Choroid plexus epithelial cell (primary cell): Measurements from ENCODE around the gene CCBE1.

Experiments used
- DNase-seq: peaks from one replicate; pipeline ENCODE4 v3.0.0-alpha.2; 2010; ENCODE audit warnings: low read depth
- H3K4me3 ChIP-seq: 2 replicates; pipeline ENCODE4 v1.5.1; 2011; ENCODE audit warnings: low read depth, mild to moderate bottlenecking, control low read depth, low read length, moderate library complexity
- CTCF ChIP-seq: conservative IDR thresholded peaks from 2 replicates; pipeline ENCODE4 v1.5.1; 2011; ENCODE audit warnings: low read depth, mild to moderate bottlenecking, control low read depth, inconsistent platforms, low read length, moderate library complexity

The CCBE1 gene

GRCh38 chr18:59509481-59510442, 187.5 kb downstream of the CCBE1 start:
- H3K4me3 ChIP-seq = no peak overlapping the region
- no peak for TF ChIP-seq CTCF
- no peak for DNase-seq

- H3K4me3 ChIP-seq = no peak overlapping the region
- no peak for DNase-seq
- TF ChIP-seq CTCF = no peak
These were observed 191.9 kb downstream of the CCBE1 start for GRCh38 chr18:59505356-59505755.

GRCh38 chr18:59502274-59503175, 194.7 kb downstream of the CCBE1 start:
- peak; percentile 95 for DNase-seq
- no peak for TF ChIP-seq CTCF

GRCh38 chr18:59501920-59502273, 195.3 kb downstream of the CCBE1 start:
- H3K4me3 ChIP-seq = no peak overlapping the region
- no peak for TF ChIP-seq CTCF

More at GRCh38 chr18:59502274-59503175, 194.7 kb downstream of the CCBE1 start:
- no peak overlapping the region for H3K4me3 ChIP-seq

GRCh38 chr18:59500765-59501164, 196.5 kb downstream of the CCBE1 start:
- DNase-seq = no peak
- no peak for TF ChIP-seq CTCF
- H3K4me3 ChIP-seq = no peak overlapping the region

More at GRCh38 chr18:59501920-59502273, 195.3 kb downstream of the CCBE1 start:
- DNase-seq = peak; percentile 33

GRCh38 chr18:59498506-59499086, 198.6 kb downstream of the CCBE1 start:
- DNase-seq = no peak
- no peak for TF ChIP-seq CTCF

More at GRCh38 chr18:59498506-59499086, 198.6 kb downstream of the CCBE1 start:
- H3K4me3 ChIP-seq = no peak overlapping the region
